Ovary (tissue), 3 donors: ENCODE results near the gene RASA3.

Experiments
- CTCF ChIP-seq, 3 donors: fragments of 450-650 bp in 2 of 3; fragments of 200-600 bp in 1 of 3; IDR thresholded peaks; one replicate each; pipeline versions ENCODE4 v1.5.1 to v1.8.0; 2016 to 2022; ENCODE audit warnings: antibody characterized with exemption in 3 of 3, mild to moderate bottlenecking in 1 of 3
- POLR2A ChIP-seq: fragments of 450-650 bp; IDR thresholded peaks from one replicate; pipeline ENCODE4 v1.6.1; 2017; ENCODE audit warnings: antibody characterized with exemption, mild to moderate bottlenecking, moderate library complexity
- donor health status: DM: no; HTN: no; CAD: no.

- TF ChIP-seq CTCF (IDR thresholded peaks at IDR 0.05) (no peak), POLR2A (no peak)
Measured at GRCh38 chr13:114102521-114103288, 29.7 kb downstream of the RASA3 start.
